Measurements from ENCODE around the gene AGBL5.

Gene AGBL5

DNA sequence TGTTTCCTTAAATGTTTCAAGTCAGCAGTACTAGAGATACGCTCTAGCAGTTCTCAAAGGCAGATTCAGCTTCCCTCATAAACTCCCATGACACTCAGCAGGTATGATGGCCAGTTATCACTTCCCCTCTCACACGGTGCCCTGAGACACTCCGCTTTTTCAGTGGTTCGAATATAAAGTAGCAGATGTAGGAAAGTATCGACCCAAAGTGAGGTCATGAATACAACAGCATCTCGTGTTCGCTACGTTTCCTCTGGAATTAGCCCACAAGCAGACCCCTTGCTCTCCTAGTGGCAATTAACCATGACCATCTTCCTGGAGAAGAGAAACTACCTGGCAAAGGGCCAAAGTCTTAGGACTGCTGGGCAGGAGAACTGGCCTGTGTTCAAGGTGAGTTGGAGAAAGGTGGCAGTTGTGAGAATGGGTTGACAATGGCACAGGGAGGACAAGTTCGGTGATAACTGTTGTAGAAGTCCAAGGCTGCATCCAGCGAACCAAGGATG, 9.3 kb upstream of the AGBL5 start:
- H2BK12ac ChIP-seq (ENCODE audit: low read length), result no peak overlapping the region
- H3K9me3 ChIP-seq (replicated peaks in 1 of 2; ENCODE audit: control insufficient read depth in 2 of 2, insufficient read depth in 1 of 2, low read depth in 1 of 2, low read length in 2 of 2), result no peaks in the 10 kb centered on the region
- H2BK15ac ChIP-seq (ENCODE audit: low read length), result no peak overlapping the region
- no peak overlapping the region for H2AK5ac ChIP-seq (ENCODE audit: low read depth, low read length)
- no peak overlapping the region for H3K9ac ChIP-seq (ENCODE audit: low read depth, low read length, poor library complexity)
- H3K27ac ChIP-seq (replicated peaks; ENCODE audit: low read length), result no peak overlapping the region
- no peaks in the 10 kb centered on the region for H3K4me1 ChIP-seq (ENCODE audit: control insufficient read depth in 2 of 2, insufficient read depth in 1 of 2, low read depth in 1 of 2, low read length in 2 of 2)
- H2BK120ac ChIP-seq (ENCODE audit: low read depth, low read length), result no peak overlapping the region
- H3K23ac ChIP-seq (ENCODE audit: low read depth, low read length, poor library complexity), result no peak overlapping the region
- H3K4me2 ChIP-seq (ENCODE audit: insufficient read depth, low read length, poor library complexity, severe bottlenecking), result no peak overlapping the region
- no peak overlapping the region for H4K8ac ChIP-seq (ENCODE audit: low read depth, low read length)
- H3K27me3 ChIP-seq (ENCODE audit: control insufficient read depth in 3 of 3, insufficient read depth in 3 of 3, low read depth in 1 of 3, low read length in 3 of 3), result no peaks in the 10 kb centered on the region
- no peak for DNase-seq (ENCODE audit: low spot score)
- H3K36me3 ChIP-seq (replicated peaks in 1 of 2; ENCODE audit: control insufficient read depth in 2 of 2, insufficient read depth in 2 of 2, low read length in 2 of 2), result peaks cover 35 to 52% of the 10 kb centered on the region in 2 donors
- H2BK5ac ChIP-seq (ENCODE audit: low read length), result no peak overlapping the region
- no peak overlapping the region for H3K14ac ChIP-seq (ENCODE audit: low read length)
- no peak overlapping the region for H3K18ac ChIP-seq (ENCODE audit: low read length)
- WGBS, 2 donors (ENCODE audit: extremely low coverage in 2 of 2, insufficient read length in 2 of 2, insufficient replicate concordance in 1 of 2), result no CpG with 5 or more reads among the region's 10 CpGs
- H3K4ac ChIP-seq (ENCODE audit: low read length), result no peak overlapping the region
- H2AFZ ChIP-seq (ENCODE audit: low read length), result no peak overlapping the region
- no peak overlapping the region for H4K91ac ChIP-seq (ENCODE audit: low read depth, low read length, poor library complexity)
- no peaks in the 10 kb centered on the region for H3K79me1 ChIP-seq (ENCODE audit: low read depth, low read length)
- no peak overlapping the region for H3K4me3 ChIP-seq (ENCODE audit: low read length in 2 of 2)

DNA sequence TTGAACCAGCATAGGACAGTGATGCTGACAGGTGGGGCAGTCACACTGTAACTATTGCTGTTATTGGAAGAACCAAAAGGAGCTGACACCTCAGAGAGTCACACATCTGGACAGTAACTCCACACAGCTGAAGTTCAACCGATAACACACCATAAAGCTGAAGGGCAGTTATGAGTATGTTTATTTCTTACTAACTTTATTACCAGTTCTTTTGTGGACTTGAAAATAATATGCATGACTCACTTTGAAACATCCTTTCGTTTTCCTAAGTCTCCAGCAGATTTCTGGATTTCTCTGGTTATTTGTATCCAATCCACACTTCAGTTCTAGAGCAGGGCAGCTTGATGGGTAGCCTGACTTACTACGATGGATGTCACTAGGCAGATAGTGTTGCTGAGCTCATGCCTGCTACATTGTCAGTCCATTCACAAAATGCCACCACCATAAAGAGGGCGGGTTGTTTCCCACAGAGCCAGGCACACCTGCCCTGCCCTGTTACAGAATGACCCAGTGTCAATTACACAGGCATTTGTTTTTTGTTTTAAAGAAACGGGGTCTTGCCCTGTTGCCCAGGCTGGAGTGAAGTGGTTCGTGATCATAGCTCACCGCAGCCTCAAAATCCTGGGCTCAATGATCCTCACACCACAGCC, 8.4 kb upstream of the AGBL5 start:
- no peak for DNase-seq (ENCODE audit: low spot score)
- Histone ChIP-seq H3K27ac (replicated peaks; ENCODE audit: low read length) (no peak overlapping the region), H3K9ac (ENCODE audit: low read depth, low read length, poor library complexity) (no peak overlapping the region), H2BK15ac (ENCODE audit: low read length) (no peak overlapping the region), H2BK12ac (ENCODE audit: low read length) (no peak overlapping the region), H4K8ac (ENCODE audit: low read depth, low read length) (no peak overlapping the region), H3K9me3 (replicated peaks in 1 of 2; ENCODE audit: control insufficient read depth in 2 of 2, insufficient read depth in 1 of 2, low read depth in 1 of 2, low read length in 2 of 2) (no peaks in the 10 kb centered on the region), H2AFZ (ENCODE audit: low read length) (no peak overlapping the region), H3K27me3 (ENCODE audit: control insufficient read depth in 3 of 3, insufficient read depth in 3 of 3, low read depth in 1 of 3, low read length in 3 of 3) (no peaks in the 10 kb centered on the region), H3K36me3 (replicated peaks in 1 of 2; ENCODE audit: control insufficient read depth in 2 of 2, insufficient read depth in 2 of 2, low read length in 2 of 2) (peaks cover 30 to 43% of the 10 kb centered on the region in 2 donors), H3K4me1 (ENCODE audit: control insufficient read depth in 2 of 2, insufficient read depth in 1 of 2, low read depth in 1 of 2, low read length in 2 of 2) (no peaks in the 10 kb centered on the region), H3K4me2 (ENCODE audit: insufficient read depth, low read length, poor library complexity, severe bottlenecking) (no peak overlapping the region), H3K79me1 (ENCODE audit: low read depth, low read length) (no peaks in the 10 kb centered on the region), H2AK5ac (ENCODE audit: low read depth, low read length) (no peak overlapping the region), H2BK120ac (ENCODE audit: low read depth, low read length) (no peak overlapping the region), H3K18ac (ENCODE audit: low read length) (no peak overlapping the region), H3K4ac (ENCODE audit: low read length) (no peak overlapping the region), H3K23ac (ENCODE audit: low read depth, low read length, poor library complexity) (no peak overlapping the region), H4K91ac (ENCODE audit: low read depth, low read length, poor library complexity) (no peak overlapping the region), H2BK5ac (ENCODE audit: low read length) (no peak overlapping the region), H3K4me3 (ENCODE audit: low read length in 2 of 2) (no peak overlapping the region), H3K14ac (ENCODE audit: low read length) (no peak overlapping the region)
- WGBS, 2 donors (ENCODE audit: extremely low coverage in 2 of 2, insufficient read length in 2 of 2, insufficient replicate concordance in 1 of 2), result no CpG with 5 or more reads among the region's 7 CpGs

DNA sequence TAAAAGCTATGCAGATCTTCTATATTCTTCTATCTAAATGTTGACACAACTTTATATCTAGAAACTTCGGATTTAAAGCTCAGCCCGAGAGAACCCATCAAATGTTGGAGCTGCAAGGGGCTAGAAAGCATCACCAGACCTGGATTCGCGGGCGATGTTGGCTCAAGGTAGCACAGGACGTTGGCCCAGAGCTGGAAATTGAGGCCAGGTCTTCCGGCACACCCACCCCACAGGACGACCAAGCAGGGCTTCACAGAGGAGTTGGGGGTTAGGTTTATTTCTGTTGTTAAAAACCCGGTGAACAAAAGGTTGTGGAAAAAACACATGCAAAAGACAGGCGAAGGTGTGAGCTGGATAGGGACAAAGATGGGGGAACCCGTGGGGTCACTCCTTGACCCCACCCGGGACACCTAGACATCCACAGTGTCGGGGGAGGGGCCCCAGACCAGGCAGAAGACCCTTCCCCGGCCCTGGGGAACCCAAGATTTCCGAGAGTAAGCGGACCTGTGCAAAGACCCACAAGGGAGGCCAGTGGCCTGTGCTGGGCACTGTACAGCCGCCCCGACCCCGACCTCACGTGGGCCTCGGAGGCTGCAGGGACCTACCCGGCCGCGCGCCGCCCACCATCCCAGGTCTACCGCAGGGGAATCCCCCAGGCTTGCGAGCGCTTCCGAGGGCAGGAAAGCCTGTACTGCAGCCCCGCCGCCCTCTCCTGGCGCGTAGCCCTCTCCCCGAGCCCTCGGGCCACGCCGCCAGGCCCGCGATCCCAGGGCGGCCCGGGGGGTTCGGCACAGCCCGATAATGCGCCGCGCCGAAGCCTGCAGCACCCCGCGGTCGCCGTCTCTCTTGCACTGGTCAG, 1.8 kb upstream of the AGBL5 start:
- Histone ChIP-seq H3K9me3 (replicated peaks in 1 of 2; ENCODE audit: control insufficient read depth in 2 of 2, insufficient read depth in 1 of 2, low read depth in 1 of 2, low read length in 2 of 2) (no peaks in the 10 kb centered on the region), H2BK15ac (ENCODE audit: low read length) (peak overlapping the region; percentile 50), H3K14ac (ENCODE audit: low read length) (peak overlapping the region; percentile 90), H3K27ac (replicated peaks; ENCODE audit: low read length) (peak overlapping the region; percentile 86), H3K4me3 (ENCODE audit: low read length in 2 of 2) (peak overlapping the region; percentile 82 to 95), H3K4me1 (ENCODE audit: control insufficient read depth in 2 of 2, insufficient read depth in 1 of 2, low read depth in 1 of 2, low read length in 2 of 2) (peaks cover 5 to 7% of the 10 kb centered on the region in 2 donors), H3K27me3 (ENCODE audit: control insufficient read depth in 3 of 3, insufficient read depth in 3 of 3, low read depth in 1 of 3, low read length in 3 of 3) (no peaks in the 10 kb centered on the region), H4K8ac (ENCODE audit: low read depth, low read length) (peak overlapping the region; percentile 26), H4K91ac (ENCODE audit: low read depth, low read length, poor library complexity) (peak overlapping the region; percentile 42), H2AFZ (ENCODE audit: low read length) (peak overlapping the region; percentile 96), H3K18ac (ENCODE audit: low read length) (peak overlapping the region; percentile 97), H3K23ac (ENCODE audit: low read depth, low read length, poor library complexity) (peak overlapping the region; percentile 82), H2BK5ac (ENCODE audit: low read length) (peak overlapping the region; percentile 89), H3K4ac (ENCODE audit: low read length) (no peak overlapping the region), H3K4me2 (ENCODE audit: insufficient read depth, low read length, poor library complexity, severe bottlenecking) (peak overlapping the region; percentile 79), H2AK5ac (ENCODE audit: low read depth, low read length) (peak overlapping the region; percentile 38), H3K9ac (ENCODE audit: low read depth, low read length, poor library complexity) (peak overlapping the region; percentile 95), H2BK120ac (ENCODE audit: low read depth, low read length) (peak overlapping the region; percentile 79), H3K36me3 (replicated peaks in 1 of 2; ENCODE audit: control insufficient read depth in 2 of 2, insufficient read depth in 2 of 2, low read length in 2 of 2) (peaks cover 16 to 20% of the 10 kb centered on the region in 2 donors), H2BK12ac (ENCODE audit: low read length) (peak overlapping the region; percentile 98), H3K79me1 (ENCODE audit: low read depth, low read length) (peaks cover 6% of the 10 kb centered on the region)
- no CpG with 5 or more reads among the region's 52 CpGs for WGBS, 2 donors (ENCODE audit: extremely low coverage in 2 of 2, insufficient read length in 2 of 2, insufficient replicate concordance in 1 of 2)
- DNase-seq (ENCODE audit: low spot score), result no peak

All from neuronal stem cell (in vitro differentiated cells).